Colonic mucosa (tissue), 4 donors: ENCODE data around the gene SPDYE6. TPM values are rescaled to one million over a fixed set of nuclear protein-coding genes. Genes with fewer than 3 reads are reported as not detected.
"Not testable (repeated sequence)": the region's sequence is repeated elsewhere in the genome, so short reads cannot be mapped to it uniquely, and the experiment has no call there.

Experiments used
- DNase-seq: peaks from one replicate; pipeline ENCODE4 v3.0.0-alpha.2; 2020
- H3K27ac ChIP-seq: fragments of 200-600 bp; one replicate; pipeline ENCODE4 v1.8.0; 2021
- H3K27me3 ChIP-seq: fragments of 200-600 bp; one replicate; pipeline ENCODE4 v1.8.0; 2021
- H3K36me3 ChIP-seq: fragments of 200-600 bp; one replicate; pipeline ENCODE4 v1.8.0; 2021
- H3K4me1 ChIP-seq: fragments of 200-600 bp; one replicate; pipeline ENCODE4 v1.8.0; 2021; ENCODE audit warnings: mild to moderate bottlenecking
- H3K4me3 ChIP-seq: fragments of 200-600 bp; one replicate; pipeline ENCODE4 v1.8.0; 2021
- H3K9ac ChIP-seq, 2 donors: one replicate each; pipeline ENCODE4 v1.7.0; 2013; ENCODE audit warnings: control low read depth in 2 of 2, low read depth in 2 of 2, low read length in 2 of 2
- H3K9me3 ChIP-seq: fragments of 200-600 bp; one replicate; pipeline ENCODE4 v1.8.0; 2021
- CTCF ChIP-seq: fragments of 200-600 bp; IDR thresholded peaks from one replicate; pipeline ENCODE4 v1.8.0; 2022; ENCODE audit warnings: antibody characterized with exemption, mild to moderate bottlenecking
- intact Hi-C: fragments of 100-400 bp; cut with DNase I; formaldehyde crosslinking; loops from one replicate; pipeline ENCODE4 v1.14.1; 2022
- total RNA-seq, 2 donors: library from RNA; stranded (reverse); fragmentation: NEBNext Ultra II Directional in 1 of 2; extraction: Animal tissue kit (Norgen Biotek cat#: 25700) in 1 of 2; gene quantifications; one replicate each; pipeline ENCODE4 v1.2.1, GENCODE V29; 2021
- donor health status: healthy.
- donor health status: DM: no; HTN: no; CAD: no.
- donor health status: DM: no; HTN: no; CAD: no.

The SPDYE6 gene
- not detected for total RNA-seq

GRCh38 chr7:102356344-102356743 is at the start of gene SPDYE6:
Gene SPDYE6 (minus strand): TSS chr7:102356444. CDS start chr7:102356023, 421 bp downstream.
- DNase-seq, H3K9ac ChIP-seq, H3K4me3 ChIP-seq, H3K36me3 ChIP-seq, H3K27ac ChIP-seq, intact Hi-C loops, H3K9me3 ChIP-seq, H3K27me3 ChIP-seq, H3K4me1 ChIP-seq: not testable (repeated sequence)

GRCh38 chr7:102404862-102405188 is 48.6 kb upstream of the SPDYE6 start:
- H3K4me3 ChIP-seq, DNase-seq, H3K27me3 ChIP-seq, H3K4me1 ChIP-seq, H3K27ac ChIP-seq, H3K9ac ChIP-seq, H3K9me3 ChIP-seq: not testable (repeated sequence)
- peaks cover 18% of the 10 kb centered on the region for H3K36me3 ChIP-seq
- intact Hi-C loops = loop anchor here (10.0 kb wide), 1 partner anchor 60 kb away; the partner anchor contains the start of genes ALKBH4 and LRWD1
- peak; percentile 8 for TF ChIP-seq CTCF

- peak; percentile 26 for DNase-seq
- TF ChIP-seq CTCF = peak; percentile 72
- Histone ChIP-seq H3K27me3 (no peaks in the 10 kb centered on the region), H3K9ac (no peak overlapping the region), H3K36me3 (peaks cover 18% of the 10 kb centered on the region), H3K4me1 (no peaks in the 10 kb centered on the region), H3K4me3 (no peak overlapping the region), H3K27ac (no peak overlapping the region), H3K9me3 (no peaks in the 10 kb centered on the region)
- intact Hi-C loops = loop anchor here (10.0 kb wide), 1 partner anchor 61 kb away; the partner anchor contains the start of genes ALKBH4 and LRWD1
These were observed 48.0 kb upstream of the SPDYE6 start for GRCh38 chr7:102404005-102404861.

- no peaks in the 10 kb centered on the region for H3K4me1 ChIP-seq
- no peaks in the 10 kb centered on the region for H3K9me3 ChIP-seq
- H3K4me3 ChIP-seq = no peak overlapping the region
- TF ChIP-seq CTCF = no peak
- H3K27me3 ChIP-seq = no peaks in the 10 kb centered on the region
- no peak for DNase-seq
- H3K9ac ChIP-seq = no peak overlapping the region
- H3K36me3 ChIP-seq = peaks cover 16% of the 10 kb centered on the region
- no peak overlapping the region for H3K27ac ChIP-seq
- intact Hi-C loops = loop anchor here (10.0 kb wide), 1 partner anchor 61 kb away; the partner anchor contains the start of genes ALKBH4 and LRWD1
These were observed 47.3 kb upstream of the SPDYE6 start for GRCh38 chr7:102403563-102403962.

GRCh38 chr7:102400360-102400759 is 44.1 kb upstream of the SPDYE6 start:
- Histone ChIP-seq H3K27me3 (no peaks in the 10 kb centered on the region), H3K4me3 (no peak overlapping the region), H3K9me3 (no peaks in the 10 kb centered on the region), H3K4me1 (peaks cover 4% of the 10 kb centered on the region), H3K27ac (no peak overlapping the region), H3K36me3 (peaks cover 5% of the 10 kb centered on the region), H3K9ac (no peak overlapping the region)
- intact Hi-C loops = loop anchor here (10.0 kb wide), 1 partner anchor 64 kb away; the partner anchor contains the start of genes ALKBH4 and LRWD1
- DNase-seq = no peak
- no peak for TF ChIP-seq CTCF

GRCh38 chr7:102398543-102398942 is 42.3 kb upstream of the SPDYE6 start:
- H3K36me3 ChIP-seq = peaks cover 5% of the 10 kb centered on the region
- DNase-seq = no peak

More at GRCh38 chr7:102398543-102398942, 42.3 kb upstream of the SPDYE6 start:
- intact Hi-C loops = no loop called here
- peaks cover 4% of the 10 kb centered on the region for H3K4me1 ChIP-seq
- no peaks in the 10 kb centered on the region for H3K27me3 ChIP-seq
- no peak overlapping the region for H3K4me3 ChIP-seq
- no peak for TF ChIP-seq CTCF
- H3K27ac ChIP-seq = no peak overlapping the region
- no peak overlapping the region for H3K9ac ChIP-seq
- H3K9me3 ChIP-seq = no peaks in the 10 kb centered on the region
